ENCODE measurements around the gene HPCA. TPM values are rescaled to one million over a fixed set of nuclear protein-coding genes. Genes with fewer than 3 reads are reported as not detected.

HPCA gene
- total RNA-seq, 4 donors from 2014 or later: 0.53 TPM; not detected in 3

DNA sequence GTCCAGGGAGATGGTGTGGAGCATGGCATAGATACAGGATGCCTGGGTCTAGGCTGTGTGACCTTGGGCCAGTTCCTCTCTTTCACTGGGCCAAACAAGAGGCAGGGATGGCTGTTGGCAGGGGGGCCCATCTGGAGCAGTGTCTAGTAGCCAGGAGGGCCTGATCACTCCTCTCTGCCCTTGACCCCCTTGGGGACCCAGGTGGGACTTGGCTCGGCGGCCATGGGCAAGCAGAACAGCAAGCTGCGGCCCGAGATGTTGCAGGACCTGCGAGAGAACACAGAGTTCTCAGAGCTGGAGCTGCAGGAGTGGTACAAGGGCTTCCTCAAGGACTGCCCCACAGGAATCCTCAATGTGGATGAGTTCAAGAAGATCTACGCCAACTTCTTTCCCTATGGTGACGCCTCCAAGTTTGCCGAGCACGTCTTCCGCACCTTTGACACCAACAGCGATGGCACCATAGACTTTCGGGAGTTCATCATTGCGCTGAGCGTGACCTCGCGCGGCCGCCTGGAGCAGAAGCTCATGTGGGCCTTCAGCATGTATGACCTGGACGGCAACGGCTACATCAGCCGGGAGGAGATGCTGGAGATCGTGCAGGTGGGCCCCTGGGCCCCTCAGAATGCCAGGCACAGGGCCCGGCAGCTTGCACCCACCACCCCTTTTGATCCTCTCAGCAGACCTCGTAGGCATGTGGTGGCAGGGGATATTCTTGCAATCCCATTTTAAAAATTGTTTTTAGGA, 2.6 kb downstream of the HPCA start:
- TF ChIP-seq POLR2A (IDR thresholded peaks at IDR 0.05): no peak
- TF ChIP-seq, protein P1, sequence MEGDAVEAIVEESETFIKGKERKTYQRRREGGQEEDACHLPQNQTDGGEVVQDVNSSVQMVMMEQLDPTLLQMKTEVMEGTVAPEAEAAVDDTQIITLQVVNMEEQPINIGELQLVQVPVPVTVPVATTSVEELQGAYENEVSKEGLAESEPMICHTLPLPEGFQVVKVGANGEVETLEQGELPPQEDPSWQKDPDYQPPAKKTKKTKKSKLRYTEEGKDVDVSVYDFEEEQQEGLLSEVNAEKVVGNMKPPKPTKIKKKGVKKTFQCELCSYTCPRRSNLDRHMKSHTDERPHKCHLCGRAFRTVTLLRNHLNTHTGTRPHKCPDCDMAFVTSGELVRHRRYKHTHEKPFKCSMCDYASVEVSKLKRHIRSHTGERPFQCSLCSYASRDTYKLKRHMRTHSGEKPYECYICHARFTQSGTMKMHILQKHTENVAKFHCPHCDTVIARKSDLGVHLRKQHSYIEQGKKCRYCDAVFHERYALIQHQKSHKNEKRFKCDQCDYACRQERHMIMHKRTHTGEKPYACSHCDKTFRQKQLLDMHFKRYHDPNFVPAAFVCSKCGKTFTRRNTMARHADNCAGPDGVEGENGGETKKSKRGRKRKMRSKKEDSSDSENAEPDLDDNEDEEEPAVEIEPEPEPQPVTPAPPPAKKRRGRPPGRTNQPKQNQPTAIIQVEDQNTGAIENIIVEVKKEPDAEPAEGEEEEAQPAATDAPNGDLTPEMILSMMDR (IDR thresholded peaks at IDR 0.05): no peak
- Histone ChIP-seq H3K9me3 (no peaks in the 10 kb centered on the region), H3K4me3 (no peak overlapping the region), H3K27me3 (peaks cover 0 to 16% of the 10 kb centered on the region in 2 donors), H3K4me1 (peaks cover 0 to 30% (median 7%) of the 10 kb centered on the region in 4 donors), H3K36me3 (no peaks in the 10 kb centered on the region), H3K27ac (no peak overlapping the region)
- DNase-seq: peak in 1 of 3 donors; percentile 29

DNA sequence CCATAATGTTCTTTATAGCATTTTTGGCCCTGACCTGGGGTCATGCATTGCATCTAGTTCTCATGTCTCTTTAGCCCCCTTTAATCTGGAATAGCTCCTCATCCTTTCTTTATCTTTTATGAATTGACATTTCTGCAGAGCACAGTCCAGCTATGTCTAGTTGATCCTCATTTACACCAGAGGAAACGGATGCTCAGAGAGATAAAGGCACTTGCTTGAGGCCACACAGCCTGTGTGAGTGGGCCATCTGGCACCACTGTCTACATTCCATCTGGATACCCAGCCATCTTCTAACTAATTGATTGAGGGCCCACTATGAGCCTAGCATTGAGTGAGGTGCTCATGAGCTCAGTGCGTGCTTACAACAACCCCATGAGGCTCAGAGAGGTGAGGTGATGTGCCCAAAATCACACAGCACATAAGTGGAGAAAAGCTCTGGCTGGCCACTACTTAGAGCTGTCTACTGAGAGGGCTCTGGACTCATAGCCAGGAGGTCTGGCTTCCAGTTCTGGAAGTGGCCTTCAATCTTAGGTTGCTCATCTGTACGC, 3.5 kb downstream of the HPCA start:
- TF ChIP-seq, protein P1 (IDR thresholded peaks at IDR 0.05): no peak
- no peak for TF ChIP-seq POLR2A (IDR thresholded peaks at IDR 0.05)
- H3K9me3 ChIP-seq: no peaks in the 10 kb centered on the region
- no peak overlapping the region for H3K27ac ChIP-seq
- H3K36me3 ChIP-seq: no peaks in the 10 kb centered on the region
- H3K27me3 ChIP-seq: peaks cover 0 to 16% of the 10 kb centered on the region in 2 donors
- H3K4me3 ChIP-seq: no peak overlapping the region
- no peak for DNase-seq
- peaks cover 0 to 39% (median 7%) of the 10 kb centered on the region in 4 donors for H3K4me1 ChIP-seq

DNA sequence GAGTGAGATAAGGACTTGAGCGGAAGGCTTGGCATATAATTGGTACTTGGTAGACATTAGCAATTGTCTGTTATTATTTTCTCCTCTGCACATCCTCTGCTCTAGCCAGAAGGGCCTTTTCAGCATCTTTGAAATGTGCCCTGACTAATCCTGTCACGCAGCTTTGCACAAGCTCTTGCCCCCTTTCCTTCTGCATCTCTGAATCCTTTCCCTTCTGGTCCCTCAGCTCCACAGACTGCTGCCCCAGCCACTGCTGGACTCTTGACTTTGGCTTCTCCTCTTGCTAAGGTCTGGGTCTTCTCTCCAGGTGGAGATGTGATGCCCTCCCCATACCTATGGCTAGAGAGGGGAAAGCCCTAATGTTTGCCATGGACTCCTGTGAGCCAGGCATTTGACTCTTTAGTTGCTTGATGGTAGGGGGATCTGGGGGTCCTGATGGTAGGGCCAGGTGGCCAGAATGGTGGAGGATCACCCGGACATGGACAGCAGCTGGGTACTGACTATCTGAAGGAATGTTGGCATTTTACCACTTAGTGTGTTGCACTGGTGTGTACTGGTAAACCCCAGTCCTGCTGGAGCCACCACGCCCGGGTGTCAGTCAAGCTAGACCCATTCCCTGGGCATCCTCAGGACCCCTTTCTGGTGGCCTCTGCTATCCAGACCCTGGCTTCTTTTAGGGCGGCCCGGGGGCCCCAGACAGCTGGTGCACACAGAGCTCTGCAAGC, 4.4 kb downstream of the HPCA start:
- DNase-seq: no peak
- Histone ChIP-seq H3K27me3 (peaks cover 0 to 16% of the 10 kb centered on the region in 2 donors), H3K4me1 (peaks cover 0 to 40% (median 7%) of the 10 kb centered on the region in 4 donors), H3K27ac (no peak overlapping the region), H3K9me3 (no peaks in the 10 kb centered on the region), H3K36me3 (peaks cover 0 to 8% (median 0%) of the 10 kb centered on the region in 3 donors), H3K4me3 (no peak overlapping the region)
- TF ChIP-seq, protein P1 (IDR thresholded peaks at IDR 0.05): no peak
- no peak for TF ChIP-seq POLR2A (IDR thresholded peaks at IDR 0.05)

DNA sequence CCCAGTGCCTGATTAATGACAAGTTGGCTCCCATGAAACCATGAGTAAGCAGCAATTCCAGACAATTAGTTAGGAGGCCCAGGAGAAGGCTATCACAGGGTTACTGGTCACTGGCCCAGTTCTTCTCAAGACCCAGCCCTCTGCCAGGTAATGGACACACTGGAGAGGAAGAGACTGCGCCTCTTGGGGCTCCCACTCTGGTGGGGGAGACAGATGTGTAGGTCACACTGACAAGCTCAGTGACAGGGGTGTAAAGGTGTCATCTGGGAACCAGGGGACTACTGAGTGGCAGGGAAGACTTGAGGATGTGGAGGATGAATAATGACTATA, 4.9 kb downstream of the HPCA start:
- DNase-seq: no peak
- Histone ChIP-seq H3K4me3 (no peak overlapping the region), H3K27me3 (peaks cover 0 to 11% of the 10 kb centered on the region in 2 donors), H3K9me3 (no peaks in the 10 kb centered on the region), H3K4me1 (peaks cover 0 to 34% (median 6%) of the 10 kb centered on the region in 4 donors), H3K36me3 (peaks cover 0 to 8% (median 0%) of the 10 kb centered on the region in 3 donors), H3K27ac (no peak overlapping the region)
- TF ChIP-seq, protein P1 (IDR thresholded peaks at IDR 0.05): no peak
- TF ChIP-seq POLR2A (IDR thresholded peaks at IDR 0.05): no peak

DNA sequence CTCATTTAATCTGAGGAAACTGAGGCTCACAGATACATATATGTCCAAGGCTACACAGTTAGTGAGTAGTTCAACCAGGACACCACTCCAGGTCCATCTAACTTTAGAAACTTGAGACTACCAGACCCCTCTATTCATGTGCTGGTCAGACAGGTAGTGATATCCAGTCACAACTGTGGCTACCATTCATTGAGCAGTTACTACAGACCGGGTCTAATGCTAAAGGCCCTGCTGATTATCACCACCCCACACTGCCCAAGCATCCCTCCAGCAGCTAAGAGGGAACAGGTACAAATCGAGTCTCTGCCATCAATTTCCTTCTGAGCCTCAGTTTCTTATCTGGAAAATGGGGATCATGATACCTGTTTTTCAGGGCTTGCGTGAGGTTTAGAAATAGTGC, 5.3 kb downstream of the HPCA start:
- H3K4me1 ChIP-seq: peaks cover 0 to 30% (median 4%) of the 10 kb centered on the region in 4 donors
- H3K9me3 ChIP-seq: no peaks in the 10 kb centered on the region
- no peak for DNase-seq
- peaks cover 0 to 8% (median 0%) of the 10 kb centered on the region in 3 donors for H3K36me3 ChIP-seq
- TF ChIP-seq, protein P1 (IDR thresholded peaks at IDR 0.05): no peak
- no peak for TF ChIP-seq POLR2A (IDR thresholded peaks at IDR 0.05)
- H3K27ac ChIP-seq: no peak overlapping the region
- peaks cover 0 to 6% of the 10 kb centered on the region in 2 donors for H3K27me3 ChIP-seq
- H3K4me3 ChIP-seq: no peak overlapping the region

Data from Peyer's patch (tissue), 4 donors.